RWPE2 (cell line): ENCODE data around the gene SLC1A2.

Experiments
- ATAC-seq: fragments of 200-7000 bp; cut with Tn5 transposase; 3 replicates; pipeline ENCODE4 v1.9.1; 2021; ENCODE audit warnings: low read depth
- DNase-seq: peaks from one replicate; pipeline ENCODE4 v3.0.0-alpha.2; 2020; ENCODE audit warnings: low spot score
- H3K27ac ChIP-seq: fragments of 450-650 bp; 2 replicates; pipeline ENCODE4 v1.5.1; 2017; ENCODE audit warnings: mild to moderate bottlenecking; ENCODE audit not compliant: poor library complexity, severe bottlenecking
- H3K27me3 ChIP-seq: fragments of 250-450 bp; sonication (Bioruptor Pico); 2 replicates; pipeline ENCODE4 v1.5.1; 2021; ENCODE audit warnings: mild to moderate bottlenecking, moderate library complexity; ENCODE audit not compliant: insufficient read depth, poor library complexity, severe bottlenecking
- H3K36me3 ChIP-seq: fragments of 250-450 bp; sonication (Bioruptor Pico); 2 replicates; pipeline ENCODE4 v1.5.1; 2020; ENCODE audit warnings: low read depth, mild to moderate bottlenecking, moderate library complexity
- H3K4me1 ChIP-seq: fragments of 250-450 bp; sonication (Bioruptor Pico); 2 replicates; pipeline ENCODE4 v1.5.1; 2021; ENCODE audit warnings: mild to moderate bottlenecking, moderate library complexity; ENCODE audit not compliant: insufficient read depth, poor library complexity, severe bottlenecking
- H3K4me3 ChIP-seq: fragments of 250-450 bp; sonication (Bioruptor Pico); 2 replicates; pipeline ENCODE4 v1.5.1; 2021; ENCODE audit warnings: mild to moderate bottlenecking, moderate library complexity; ENCODE audit not compliant: severe bottlenecking
- H3K9me3 ChIP-seq: fragments of 250-450 bp; sonication (Bioruptor Pico); 2 replicates; pipeline ENCODE4 v1.5.1; 2021; ENCODE audit warnings: mild to moderate bottlenecking, moderate library complexity; ENCODE audit not compliant: severe bottlenecking
- CTCF ChIP-seq: fragments of 450-650 bp; IDR thresholded peaks from one replicate; pipeline ENCODE4 v1.5.1; 2017; ENCODE audit warnings: mild to moderate bottlenecking, moderate library complexity; ENCODE audit not compliant: poor library complexity, severe bottlenecking

SLC1A2 gene

GRCh38 chr11:35239471-35240075 lies 179.8 kb downstream of the SLC1A2 start:
- no peak for TF ChIP-seq CTCF
- DNase-seq, result no peak
- Histone ChIP-seq H3K27ac (no peak overlapping the region), H3K4me3 (no peak overlapping the region), H3K27me3 (no peaks in the 10 kb centered on the region), H3K9me3 (no peaks in the 10 kb centered on the region), H3K36me3 (no peaks in the 10 kb centered on the region), H3K4me1 (peaks cover 24% of the 10 kb centered on the region)
- no peak for ATAC-seq

- DNase-seq (no peak), ATAC-seq (no peak)
- Histone ChIP-seq H3K4me3 (no peak overlapping the region), H3K4me1 (peaks cover 24% of the 10 kb centered on the region), H3K27me3 (no peaks in the 10 kb centered on the region), H3K36me3 (no peaks in the 10 kb centered on the region), H3K9me3 (no peaks in the 10 kb centered on the region), H3K27ac (no peak overlapping the region)
- TF ChIP-seq CTCF, result no peak
Measured at GRCh38 chr11:35238882-35239281, 180.5 kb downstream of the SLC1A2 start.

GRCh38 chr11:35237860-35238715 lies 181.3 kb downstream of the SLC1A2 start:
- no peaks in the 10 kb centered on the region for H3K36me3 ChIP-seq
- DNase-seq, result no peak
- TF ChIP-seq CTCF, result peak; percentile 68
- H3K27ac ChIP-seq, result no peak overlapping the region
- no peak for ATAC-seq
- no peaks in the 10 kb centered on the region for H3K9me3 ChIP-seq
- no peak overlapping the region for H3K4me3 ChIP-seq
- H3K27me3 ChIP-seq, result no peaks in the 10 kb centered on the region
- H3K4me1 ChIP-seq, result peaks cover 24% of the 10 kb centered on the region

GRCh38 chr11:35237351-35237750 lies 182.0 kb downstream of the SLC1A2 start:
- no peaks in the 10 kb centered on the region for H3K27me3 ChIP-seq
- no peaks in the 10 kb centered on the region for H3K9me3 ChIP-seq
- no peak overlapping the region for H3K27ac ChIP-seq
- no peak for TF ChIP-seq CTCF
- peaks cover 24% of the 10 kb centered on the region for H3K4me1 ChIP-seq
- DNase-seq (no peak), ATAC-seq (no peak)
- no peaks in the 10 kb centered on the region for H3K36me3 ChIP-seq
- no peak overlapping the region for H3K4me3 ChIP-seq

- Histone ChIP-seq H3K36me3 (no peaks in the 10 kb centered on the region), H3K4me1 (peaks cover 24% of the 10 kb centered on the region), H3K27me3 (no peaks in the 10 kb centered on the region), H3K9me3 (no peaks in the 10 kb centered on the region), H3K27ac (peak overlapping the region; percentile 24), H3K4me3 (no peak overlapping the region)
- no peak for DNase-seq
- TF ChIP-seq CTCF, result no peak
- peak; percentile 17; the same call in 1 of the 3 replicates for ATAC-seq
Measured at GRCh38 chr11:35236667-35237003, 182.7 kb downstream of the SLC1A2 start.
